ENCODE results near the gene SLC7A10.

The SLC7A10 gene

DNA sequence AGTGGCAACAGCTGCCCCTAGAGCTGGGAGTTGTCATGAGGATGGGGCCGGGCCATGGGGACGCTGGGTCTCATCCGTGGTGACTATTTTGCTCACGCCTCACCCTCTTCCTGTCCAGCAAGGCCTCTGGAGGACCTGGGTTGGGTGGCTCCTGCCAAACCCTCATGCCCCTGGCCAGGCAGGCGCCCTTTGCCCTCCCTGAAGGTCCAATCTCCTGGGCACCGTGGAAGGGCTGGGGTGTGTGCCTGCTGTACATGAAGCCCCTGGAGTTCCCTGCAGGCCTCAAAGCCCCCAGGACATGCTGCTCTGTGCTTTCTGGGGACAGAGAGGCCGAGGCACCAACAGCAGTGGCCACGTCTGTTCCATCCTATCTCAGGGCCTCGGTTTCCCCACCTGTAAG lies 17.7 kb downstream of the SLC7A10 start:
- no peak for DNase-seq (ENCODE audit: low read depth)
- H3K4me3 ChIP-seq (ENCODE audit: control insufficient read depth, low read depth, low read length) = no peak overlapping the region
- TF ChIP-seq, protein P1, sequence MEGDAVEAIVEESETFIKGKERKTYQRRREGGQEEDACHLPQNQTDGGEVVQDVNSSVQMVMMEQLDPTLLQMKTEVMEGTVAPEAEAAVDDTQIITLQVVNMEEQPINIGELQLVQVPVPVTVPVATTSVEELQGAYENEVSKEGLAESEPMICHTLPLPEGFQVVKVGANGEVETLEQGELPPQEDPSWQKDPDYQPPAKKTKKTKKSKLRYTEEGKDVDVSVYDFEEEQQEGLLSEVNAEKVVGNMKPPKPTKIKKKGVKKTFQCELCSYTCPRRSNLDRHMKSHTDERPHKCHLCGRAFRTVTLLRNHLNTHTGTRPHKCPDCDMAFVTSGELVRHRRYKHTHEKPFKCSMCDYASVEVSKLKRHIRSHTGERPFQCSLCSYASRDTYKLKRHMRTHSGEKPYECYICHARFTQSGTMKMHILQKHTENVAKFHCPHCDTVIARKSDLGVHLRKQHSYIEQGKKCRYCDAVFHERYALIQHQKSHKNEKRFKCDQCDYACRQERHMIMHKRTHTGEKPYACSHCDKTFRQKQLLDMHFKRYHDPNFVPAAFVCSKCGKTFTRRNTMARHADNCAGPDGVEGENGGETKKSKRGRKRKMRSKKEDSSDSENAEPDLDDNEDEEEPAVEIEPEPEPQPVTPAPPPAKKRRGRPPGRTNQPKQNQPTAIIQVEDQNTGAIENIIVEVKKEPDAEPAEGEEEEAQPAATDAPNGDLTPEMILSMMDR (IDR thresholded peaks at IDR 0.05; ENCODE audit: control insufficient read depth, insufficient read depth, low read depth, low read length, missing control alignments) = no peak

DNA sequence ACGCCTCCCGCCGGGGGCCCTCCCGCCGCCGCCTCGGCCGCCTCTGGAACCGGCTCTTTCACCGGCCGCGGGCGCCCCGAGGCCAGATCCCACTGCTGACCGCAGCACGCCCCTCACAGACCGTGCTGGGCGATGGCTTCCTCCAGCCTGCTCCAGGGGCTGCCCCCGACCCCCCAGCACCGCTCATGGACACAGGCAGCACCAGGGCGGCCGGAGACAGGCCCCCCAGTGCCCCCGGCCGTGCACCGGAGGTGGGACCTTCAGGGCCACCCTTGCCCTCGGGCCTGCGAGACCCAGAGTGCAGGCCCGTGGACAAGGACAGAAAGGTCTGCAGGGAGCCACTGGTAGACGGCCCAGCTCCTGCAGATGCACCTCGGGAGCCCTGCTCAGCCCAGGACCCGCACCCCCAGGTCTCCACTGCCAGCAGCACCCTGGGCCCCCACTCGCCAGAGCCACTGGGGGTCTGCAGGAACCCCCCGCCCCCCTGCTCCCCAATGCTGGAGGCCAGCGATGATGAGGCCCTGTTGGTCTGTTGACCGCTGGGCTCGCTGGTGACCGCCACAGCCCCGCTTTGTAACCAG lies 18.5 kb downstream of the SLC7A10 start:
- TF ChIP-seq, protein P1 (IDR thresholded peaks at IDR 0.05; ENCODE audit: control insufficient read depth, insufficient read depth, low read depth, low read length, missing control alignments) = no peak
- no peak for DNase-seq (ENCODE audit: low read depth)
- H3K4me3 ChIP-seq (ENCODE audit: control insufficient read depth, low read depth, low read length) = no peak overlapping the region

DNA sequence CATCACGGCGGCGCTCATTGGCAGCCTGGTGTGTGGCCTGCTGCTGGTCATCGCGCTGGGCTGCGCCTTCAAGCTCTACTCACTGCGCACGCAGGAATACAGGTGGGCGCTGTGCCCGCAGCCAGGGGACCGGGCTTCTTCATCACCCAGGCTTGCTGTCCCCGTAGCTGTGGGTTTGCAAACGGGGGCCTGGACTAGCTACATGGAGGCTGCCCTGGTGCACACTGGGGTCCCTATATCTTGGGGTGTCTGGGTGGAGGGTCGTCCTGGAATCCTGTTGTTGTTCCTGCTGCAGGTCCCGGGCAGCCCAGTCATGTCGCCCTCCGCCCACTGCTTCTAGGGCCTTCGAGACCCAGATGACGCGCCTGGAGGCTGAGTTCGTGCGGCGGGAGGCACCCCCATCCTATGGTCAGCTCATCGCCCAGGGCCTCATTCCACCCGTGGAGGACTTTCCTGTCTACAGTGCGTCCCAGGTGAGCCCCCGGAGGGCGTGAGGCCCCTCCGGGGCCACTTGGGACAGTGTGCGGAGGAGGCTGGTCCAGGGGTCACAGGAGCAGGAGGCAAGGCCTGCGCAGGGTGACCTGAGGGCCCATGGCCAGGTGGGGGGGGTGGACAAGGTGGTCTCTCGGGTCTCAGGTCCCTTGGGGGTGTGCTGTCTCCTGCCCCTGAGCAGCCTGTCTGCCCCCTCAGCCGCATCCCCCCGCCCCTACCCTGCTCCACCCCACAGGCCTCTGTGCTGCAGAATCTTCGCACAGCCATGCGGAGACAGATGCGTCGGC lies 19.2 kb downstream of the SLC7A10 start:
- H3K4me3 ChIP-seq (ENCODE audit: control insufficient read depth, low read depth, low read length) = no peak overlapping the region
- DNase-seq (ENCODE audit: low read depth) = no peak
- TF ChIP-seq, protein P1 (IDR thresholded peaks at IDR 0.05; ENCODE audit: control insufficient read depth, insufficient read depth, low read depth, low read length, missing control alignments) = no peak

DNA sequence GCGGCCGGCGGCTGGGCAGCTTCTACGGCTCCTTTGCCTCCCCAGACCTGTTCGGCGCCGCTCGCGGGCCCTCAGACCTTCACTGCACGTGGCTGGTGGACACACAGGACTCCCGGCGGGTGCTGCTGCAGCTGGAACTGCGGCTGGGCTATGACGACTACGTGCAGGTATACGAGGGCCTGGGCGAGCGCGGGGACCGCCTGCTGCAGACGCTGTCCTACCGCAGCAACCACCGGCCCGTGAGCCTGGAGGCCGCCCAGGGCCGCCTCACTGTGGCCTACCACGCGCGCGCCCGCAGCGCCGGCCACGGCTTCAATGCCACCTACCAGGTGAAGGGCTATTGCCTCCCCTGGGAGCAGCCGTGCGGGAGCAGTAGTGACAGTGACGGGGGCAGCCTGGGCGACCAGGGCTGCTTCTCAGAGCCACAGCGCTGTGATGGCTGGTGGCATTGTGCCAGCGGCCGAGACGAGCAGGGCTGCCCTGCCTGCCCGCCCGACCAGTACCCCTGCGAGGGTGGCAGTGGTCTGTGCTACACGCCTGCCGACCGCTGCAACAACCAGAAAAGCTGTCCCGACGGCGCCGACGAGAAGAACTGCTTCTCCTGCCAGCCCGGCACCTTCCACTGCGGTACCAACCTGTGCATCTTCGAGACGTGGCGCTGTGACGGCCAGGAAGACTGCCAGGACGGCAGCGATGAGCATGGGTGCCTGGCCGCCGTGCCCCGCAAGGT lies 20.0 kb downstream of the SLC7A10 start:
- TF ChIP-seq, protein P1 (IDR thresholded peaks at IDR 0.05; ENCODE audit: control insufficient read depth, insufficient read depth, low read depth, low read length, missing control alignments) = no peak
- no peak overlapping the region for H3K4me3 ChIP-seq (ENCODE audit: control insufficient read depth, low read depth, low read length)
- DNase-seq (ENCODE audit: low read depth) = no peak

DNA sequence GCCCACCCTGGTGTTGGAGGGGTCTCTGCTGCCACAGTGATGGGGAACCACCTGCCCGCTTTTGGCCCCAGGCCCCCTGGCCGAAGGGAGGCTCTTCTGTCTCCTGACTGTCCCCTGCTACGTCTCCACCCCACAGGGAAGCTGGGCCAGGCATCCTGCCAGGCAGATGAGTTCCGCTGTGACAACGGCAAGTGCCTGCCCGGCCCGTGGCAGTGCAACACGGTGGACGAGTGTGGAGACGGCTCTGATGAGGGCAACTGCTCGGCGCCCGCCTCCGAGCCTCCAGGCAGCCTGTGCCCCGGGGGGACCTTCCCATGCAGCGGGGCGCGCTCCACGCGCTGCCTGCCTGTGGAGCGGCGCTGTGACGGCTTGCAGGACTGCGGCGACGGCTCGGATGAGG lies 20.5 kb downstream of the SLC7A10 start:
- no peak for DNase-seq (ENCODE audit: low read depth)
- TF ChIP-seq, protein P1 (IDR thresholded peaks at IDR 0.05; ENCODE audit: control insufficient read depth, insufficient read depth, low read depth, low read length, missing control alignments) = no peak

DNA sequence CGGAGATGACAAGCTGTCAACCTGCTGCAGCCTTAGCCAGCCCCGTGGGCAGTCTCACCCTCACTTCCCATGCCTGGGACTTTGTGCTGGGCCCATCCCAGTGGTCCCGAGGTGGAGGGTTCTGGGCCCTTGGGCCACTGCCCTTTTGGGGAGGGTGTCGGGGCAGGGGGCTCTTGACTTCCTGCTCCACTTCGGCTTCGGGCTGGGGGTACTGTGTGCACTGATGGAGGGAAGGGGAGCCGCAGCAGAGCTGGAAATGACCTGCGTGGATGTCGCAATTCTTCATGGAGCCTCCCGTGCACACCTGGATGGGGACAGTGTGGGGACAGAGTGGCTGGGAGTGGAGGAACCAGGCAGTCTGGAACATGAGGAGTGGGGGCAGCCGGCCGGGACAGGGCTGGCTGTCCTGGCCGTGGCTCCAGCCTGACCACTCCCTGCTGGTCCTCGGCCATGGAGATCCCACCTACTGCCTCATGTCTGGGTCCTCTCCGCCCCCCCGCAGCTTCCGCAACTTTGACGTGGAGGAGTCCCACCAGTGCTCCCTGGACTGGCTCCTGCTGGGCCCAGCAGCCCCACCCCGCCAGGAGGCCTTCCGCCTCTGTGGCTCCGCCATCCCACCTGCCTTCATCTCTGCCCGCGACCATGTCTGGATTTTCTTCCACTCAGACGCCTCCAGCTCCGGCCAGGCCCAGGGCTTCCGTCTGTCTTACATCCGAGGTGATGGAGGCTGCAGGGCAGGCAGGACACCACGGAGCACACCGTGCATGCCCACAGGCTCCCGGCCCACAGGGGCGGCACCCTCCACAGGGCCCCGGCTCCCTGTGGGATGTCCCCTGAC lies 21.3 kb downstream of the SLC7A10 start:
- TF ChIP-seq, protein P1 (IDR thresholded peaks at IDR 0.05; ENCODE audit: control insufficient read depth, insufficient read depth, low read depth, low read length, missing control alignments) = no peak
- no peak overlapping the region for H3K4me3 ChIP-seq (ENCODE audit: control insufficient read depth, low read depth, low read length)
- no peak for DNase-seq (ENCODE audit: low read depth)

More for the DNA sequence above, 20.5 kb downstream of the SLC7A10 start:
- H3K4me3 ChIP-seq (ENCODE audit: control insufficient read depth, low read depth, low read length) = no peak overlapping the region

All from AG09309 (cell line).